GM10266 (cell line): ENCODE measurements around the gene ITPR1.
A peak's percentile ranks its signal among the peaks of the same experiment; 100 is the strongest.

ENCODE experiments used
- DNase-seq: peaks from one replicate; pipeline ENCODE4 v3.0.0; 2012; ENCODE audit errors: extremely low spot score
- TF ChIP-seq, protein P1 (sequence below): IDR thresholded peaks from 2 replicates; pipeline ENCODE4 v1.5.1; 2012; ENCODE audit warnings: mild to moderate bottlenecking, low read depth; ENCODE audit not compliant: control insufficient read depth, insufficient read depth; ENCODE audit errors: missing control alignments

Gene ITPR1

DNA sequence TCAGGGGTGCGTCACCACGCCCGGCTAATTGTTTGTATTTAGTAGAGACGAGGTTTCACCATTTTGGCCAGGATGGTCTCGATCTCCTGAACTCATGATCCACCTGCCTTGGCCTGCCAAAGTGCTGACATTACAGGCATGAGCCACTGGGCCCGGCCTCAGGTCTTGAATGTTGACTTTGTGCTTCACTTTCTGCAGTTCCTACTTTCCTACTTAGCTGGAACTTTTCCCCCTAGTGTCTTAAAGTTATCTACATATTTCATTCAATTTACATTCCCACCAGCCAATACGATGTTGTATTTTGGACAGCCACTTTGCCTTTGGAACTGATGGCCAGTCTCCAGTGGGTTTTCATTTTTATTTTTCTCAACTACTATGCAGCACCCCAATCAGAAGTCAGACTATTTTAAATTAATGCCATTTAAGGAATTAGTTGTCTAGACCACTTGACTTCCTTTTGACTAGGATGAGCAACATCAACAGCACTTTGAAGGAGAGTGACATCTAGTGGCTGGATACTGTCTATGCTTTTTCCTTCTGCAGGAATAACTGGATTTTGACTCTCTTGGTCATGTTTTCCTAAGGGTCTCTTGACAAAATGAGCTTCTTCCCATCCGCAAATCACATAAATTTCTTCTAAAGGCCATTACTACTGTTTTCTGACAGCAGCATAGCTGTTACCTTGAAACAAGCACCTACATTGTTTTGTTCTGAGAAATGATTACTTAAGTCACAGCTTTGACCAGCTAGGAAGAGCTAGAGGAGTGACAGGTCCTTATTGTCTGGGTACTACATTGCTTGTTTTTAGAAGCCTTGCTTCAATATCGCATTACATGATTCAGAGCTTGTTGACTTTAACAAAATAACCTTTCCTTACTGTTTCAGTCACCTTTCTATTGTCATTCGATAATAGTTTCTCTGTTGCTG lies 140.2 kb downstream of the ITPR1 start:
- TF ChIP-seq, protein P1, sequence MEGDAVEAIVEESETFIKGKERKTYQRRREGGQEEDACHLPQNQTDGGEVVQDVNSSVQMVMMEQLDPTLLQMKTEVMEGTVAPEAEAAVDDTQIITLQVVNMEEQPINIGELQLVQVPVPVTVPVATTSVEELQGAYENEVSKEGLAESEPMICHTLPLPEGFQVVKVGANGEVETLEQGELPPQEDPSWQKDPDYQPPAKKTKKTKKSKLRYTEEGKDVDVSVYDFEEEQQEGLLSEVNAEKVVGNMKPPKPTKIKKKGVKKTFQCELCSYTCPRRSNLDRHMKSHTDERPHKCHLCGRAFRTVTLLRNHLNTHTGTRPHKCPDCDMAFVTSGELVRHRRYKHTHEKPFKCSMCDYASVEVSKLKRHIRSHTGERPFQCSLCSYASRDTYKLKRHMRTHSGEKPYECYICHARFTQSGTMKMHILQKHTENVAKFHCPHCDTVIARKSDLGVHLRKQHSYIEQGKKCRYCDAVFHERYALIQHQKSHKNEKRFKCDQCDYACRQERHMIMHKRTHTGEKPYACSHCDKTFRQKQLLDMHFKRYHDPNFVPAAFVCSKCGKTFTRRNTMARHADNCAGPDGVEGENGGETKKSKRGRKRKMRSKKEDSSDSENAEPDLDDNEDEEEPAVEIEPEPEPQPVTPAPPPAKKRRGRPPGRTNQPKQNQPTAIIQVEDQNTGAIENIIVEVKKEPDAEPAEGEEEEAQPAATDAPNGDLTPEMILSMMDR = peak; percentile 76
- peak; percentile 45 for DNase-seq

DNA sequence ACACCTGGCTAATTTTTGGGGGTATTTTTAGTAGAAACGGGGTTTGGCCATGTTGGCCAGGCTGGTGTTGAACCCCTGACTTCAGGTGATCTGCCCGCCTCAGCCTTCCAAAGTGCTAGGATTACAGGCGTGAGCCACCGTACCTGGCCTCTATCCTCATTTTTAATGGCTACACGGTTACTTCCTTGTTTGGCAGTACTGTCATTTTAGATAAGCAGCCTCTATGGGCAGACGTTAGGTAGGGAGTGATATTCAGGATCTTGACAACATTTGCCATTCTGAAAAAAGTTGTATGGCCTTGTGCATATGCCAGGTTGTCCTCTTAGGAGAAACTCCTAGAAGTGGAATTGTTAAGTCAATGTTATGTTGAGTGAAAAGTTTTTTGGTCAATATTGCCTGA lies 141.7 kb downstream of the ITPR1 start:
- TF ChIP-seq, protein P1 = no peak
- DNase-seq = no peak

DNA sequence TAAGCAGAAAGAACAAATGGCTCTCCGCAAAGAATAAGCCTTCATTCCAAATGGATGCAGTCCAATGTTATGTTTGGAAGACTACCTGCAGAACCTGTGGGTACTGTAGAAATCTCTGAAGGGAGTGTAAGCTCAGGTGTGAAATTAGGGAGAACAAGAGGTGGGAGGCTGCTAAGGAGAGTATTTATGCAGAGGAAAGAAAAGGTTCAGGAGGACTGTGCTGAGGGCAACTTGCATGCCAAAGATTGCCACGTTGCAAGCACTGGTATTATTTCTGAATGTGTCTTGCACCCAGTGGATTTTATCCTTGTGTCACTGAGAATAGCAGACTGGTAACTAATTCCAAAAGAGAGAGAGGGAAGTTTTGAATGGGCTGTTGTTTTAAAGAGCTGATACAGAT lies 144.1 kb downstream of the ITPR1 start:
- no peak for DNase-seq
- TF ChIP-seq, protein P1 = no peak

DNA sequence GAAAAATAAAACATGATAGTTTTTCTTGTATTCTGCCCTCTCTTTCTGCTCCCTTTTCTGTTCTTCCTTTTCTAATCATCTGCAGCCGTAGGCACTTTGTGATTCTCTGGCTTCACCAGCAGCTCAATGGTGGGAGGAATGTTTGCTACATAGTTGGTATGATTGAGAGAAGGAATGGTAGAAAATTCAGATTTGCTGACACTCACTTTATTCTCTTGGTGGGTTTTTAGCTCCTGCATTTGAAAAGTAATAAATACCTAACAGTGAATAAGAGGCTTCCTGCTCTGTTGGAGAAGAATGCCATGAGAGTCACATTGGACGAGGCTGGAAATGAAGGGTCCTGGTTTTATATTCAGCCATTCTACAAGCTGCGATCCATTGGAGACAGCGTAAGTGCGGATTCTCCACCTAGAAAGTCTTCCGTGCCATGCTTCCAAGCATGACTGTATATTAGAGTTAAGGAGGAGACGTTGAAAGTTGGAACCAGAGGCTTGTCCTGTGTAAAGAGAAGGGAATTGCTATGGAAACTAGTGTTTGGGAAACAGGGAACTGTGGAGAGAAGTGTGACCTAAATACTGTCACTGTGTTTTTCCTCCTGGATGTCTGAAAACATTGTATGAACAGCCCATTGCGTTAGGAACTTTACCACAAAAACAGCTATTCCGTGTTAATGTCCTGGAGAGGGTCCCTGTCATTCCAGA lies 148.9 kb downstream of the ITPR1 start:
- no peak for DNase-seq
- TF ChIP-seq, protein P1 = no peak

DNA sequence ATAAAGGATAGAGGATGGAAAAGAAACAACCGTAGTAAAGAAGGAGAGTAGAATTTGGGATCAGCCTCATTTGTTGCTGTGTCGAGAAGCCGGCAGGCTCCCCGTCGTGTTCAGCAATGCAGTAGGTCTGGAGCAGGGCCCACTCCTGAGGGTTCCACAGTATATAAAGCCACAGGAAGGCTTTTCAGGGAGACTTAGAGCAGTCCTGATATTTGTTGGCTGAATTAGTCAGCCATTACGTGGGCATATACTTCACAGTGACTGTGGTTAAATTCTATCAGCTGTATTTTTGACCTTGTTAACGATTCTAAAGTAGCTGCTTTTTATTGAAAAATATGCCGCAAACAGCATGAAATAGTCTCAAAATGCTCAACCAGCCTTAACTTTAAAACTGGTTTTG lies 149.5 kb downstream of the ITPR1 start:
- TF ChIP-seq, protein P1 = no peak
- DNase-seq = no peak

DNA sequence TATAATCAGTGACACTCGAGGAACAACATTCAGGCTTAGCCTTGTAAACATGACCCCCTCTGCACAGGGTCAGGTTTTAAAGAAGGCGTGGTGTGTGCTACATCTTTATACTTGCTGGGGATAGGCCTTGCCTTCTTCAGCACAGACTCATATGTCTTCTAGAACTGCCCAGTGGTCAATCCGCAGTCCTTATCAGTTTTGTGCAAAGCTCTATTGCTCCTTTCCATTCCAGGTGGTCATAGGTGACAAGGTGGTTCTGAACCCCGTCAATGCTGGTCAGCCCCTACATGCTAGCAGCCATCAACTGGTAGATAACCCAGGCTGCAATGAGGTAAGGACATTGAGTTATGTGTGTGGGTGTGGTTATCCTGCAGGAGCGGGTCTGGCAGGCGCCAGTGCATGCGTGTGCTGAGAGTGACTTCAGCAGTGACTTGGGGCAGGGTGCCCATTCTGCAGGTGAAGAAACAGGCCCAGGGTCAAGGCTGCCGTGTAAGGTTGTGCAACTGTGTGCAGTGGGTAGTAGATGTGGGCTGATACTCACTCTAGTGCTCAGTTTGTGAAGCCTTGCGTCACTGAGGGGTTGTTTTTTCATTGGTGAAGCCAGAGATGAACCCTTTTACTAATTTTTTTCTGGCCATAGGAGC lies 150.9 kb downstream of the ITPR1 start:
- TF ChIP-seq, protein P1 = no peak
- no peak for DNase-seq
